Posterior cingulate gyrus (tissue), 11 donors: ENCODE data around the gene ZSWIM7.
"Not testable (repeated sequence)": the region's sequence is repeated elsewhere in the genome, so short reads cannot be mapped to it uniquely, and the experiment has no call there.

ENCODE experiments used
- DNase-seq, 10 donors: peaks; one replicate each; pipeline versions ENCODE4 v3.0.0 to v3.0.0-alpha.2; 2020 to 2021; ENCODE audit warnings: mixed read lengths in 3 of 10
- intact Hi-C: fragments of 100-400 bp; cut with DNase I; formaldehyde crosslinking; loops from one replicate; pipeline ENCODE4 v1.15.1; 2023

ZSWIM7 gene

DNA sequence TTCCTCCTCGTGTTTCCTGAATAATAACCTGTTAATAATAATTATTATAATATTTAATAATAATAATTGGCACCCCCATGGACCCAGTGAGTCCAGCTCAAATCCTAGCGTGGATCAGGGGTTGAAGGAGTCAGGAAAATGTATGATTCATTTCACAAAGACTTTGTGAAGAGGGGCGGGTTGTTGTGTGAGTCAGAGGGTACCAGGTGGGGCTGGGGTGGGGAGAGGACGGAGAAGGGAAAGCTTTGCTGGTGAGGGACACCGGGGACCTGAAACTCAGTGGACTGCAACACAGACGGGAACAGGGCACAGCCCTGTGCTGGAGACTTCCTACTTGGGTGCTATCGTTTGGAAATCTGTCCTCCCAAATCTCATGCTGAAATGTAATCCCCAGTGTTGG lies 57.7 kb downstream of the ZSWIM7 start:
- intact Hi-C loops, result no loop called here
- DNase-seq, result peak in 1 of 10 donors; percentile 7

- intact Hi-C loops, result not testable (repeated sequence)
- peak in 2 of 10 donors; percentile 6 to 18 for DNase-seq
Observed at GRCh38 chr17:15936481-15936880, 63.0 kb downstream of the ZSWIM7 start.

DNA sequence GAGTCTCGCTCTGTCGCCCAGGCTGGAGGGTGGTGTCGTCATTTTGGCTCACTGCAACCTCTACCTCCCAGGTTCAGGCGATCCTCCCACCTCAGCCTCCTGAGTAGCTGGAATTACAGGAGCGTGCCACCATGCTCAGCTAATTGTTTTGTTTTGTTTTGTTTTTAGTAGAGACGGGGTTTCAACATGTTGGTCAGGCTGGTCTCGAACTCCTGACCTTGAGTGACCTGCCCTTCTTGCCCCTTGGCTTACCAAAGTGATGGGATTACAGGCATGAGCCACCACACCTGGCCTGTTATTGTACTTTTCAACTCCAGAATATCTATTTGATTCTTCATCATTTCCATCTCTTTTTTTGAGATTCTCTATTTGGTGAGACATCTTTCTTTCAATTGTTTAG lies 63.6 kb downstream of the ZSWIM7 start:
- DNase-seq, result peak in 1 of 10 donors; percentile 41
- intact Hi-C loops, result no loop called here

- intact Hi-C loops, result no loop called here
- peak in 3 of 10 donors; percentile 17 to 54 (median 52) for DNase-seq
Observed at GRCh38 chr17:15934866-15935265, 64.6 kb downstream of the ZSWIM7 start.

DNA sequence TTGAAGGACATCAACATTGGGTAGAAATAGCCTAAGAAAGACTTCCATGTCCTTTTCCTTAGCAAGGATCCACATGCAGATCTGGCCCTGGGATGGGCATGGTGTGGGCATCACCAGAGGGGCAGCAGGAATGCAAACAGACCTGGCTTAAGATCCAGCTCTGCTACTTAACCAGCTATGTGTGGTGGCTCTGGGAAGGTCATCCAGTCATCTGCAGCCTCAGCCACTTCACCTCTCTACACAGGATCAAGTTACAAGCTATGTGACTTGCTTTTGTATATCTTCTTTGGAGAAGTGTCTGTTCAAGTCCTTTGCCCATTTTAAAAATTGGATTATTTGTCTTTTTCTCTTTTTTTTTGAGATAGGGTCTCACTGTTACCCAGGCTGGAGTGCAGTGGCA lies 68.1 kb downstream of the ZSWIM7 start:
- DNase-seq, result peak in 1 of 10 donors; percentile 7
- intact Hi-C loops, result no loop called here

- intact Hi-C loops, result no loop called here
- peak in 1 of 10 donors; percentile 28 for DNase-seq
Observed at GRCh38 chr17:15930426-15930825, 69.1 kb downstream of the ZSWIM7 start.

DNA sequence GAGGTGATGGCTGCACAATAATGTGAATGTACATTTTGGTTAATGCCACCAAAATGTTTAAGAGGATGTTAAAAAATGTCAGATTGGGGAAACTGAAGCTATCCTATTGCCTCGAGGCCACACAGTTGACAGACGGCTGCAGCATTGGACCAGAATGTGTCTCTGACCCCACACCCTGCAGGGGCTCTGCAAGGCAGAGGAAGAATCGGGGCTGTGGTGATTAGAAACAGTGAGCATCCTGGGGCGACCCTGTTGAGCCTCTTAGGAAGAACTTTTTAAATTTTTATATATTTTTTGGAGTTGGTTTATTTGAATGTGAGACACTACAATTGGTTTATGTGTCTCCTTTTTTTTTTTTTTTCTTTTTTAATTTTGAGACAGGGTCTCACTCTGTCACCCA lies 69.6 kb downstream of the ZSWIM7 start:
- intact Hi-C loops, result no loop called here
- no peak for DNase-seq

DNA sequence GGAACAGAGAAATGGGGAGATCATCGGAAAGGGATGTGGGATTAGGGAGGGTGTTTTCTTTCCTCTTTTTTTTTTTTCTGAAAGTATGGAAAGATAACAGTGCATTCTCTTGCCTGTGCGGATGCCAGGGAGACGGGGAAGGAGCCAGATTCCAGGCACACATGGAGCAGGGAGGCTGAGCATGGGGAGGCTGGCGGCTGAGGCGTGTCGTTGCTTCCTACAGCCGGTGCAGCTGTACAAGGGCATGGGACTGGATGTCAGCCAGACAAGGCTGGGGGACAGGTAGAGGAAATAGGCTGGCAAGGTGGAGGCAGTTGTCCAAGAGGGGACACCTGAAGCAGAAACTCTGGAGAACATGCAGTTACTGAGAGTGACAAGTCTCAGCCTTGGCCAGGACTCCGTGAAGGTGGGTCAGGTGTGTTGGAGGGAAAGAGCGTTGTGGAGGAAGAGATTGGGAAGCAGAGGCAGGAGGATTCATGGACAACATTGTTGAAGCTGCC lies 71.2 kb downstream of the ZSWIM7 start:
- intact Hi-C loops, result no loop called here
- no peak for DNase-seq
